CD4-positive, alpha-beta T cell treated with Interleukin-1 beta for 1 hour (primary cell): ENCODE results near the gene XPR1.

Source experiments
- DNase-seq, 2 donors: peaks; one replicate each; pipeline ENCODE4 v3.0.0-alpha.2; 2020 to 2022

Gene XPR1

DNA sequence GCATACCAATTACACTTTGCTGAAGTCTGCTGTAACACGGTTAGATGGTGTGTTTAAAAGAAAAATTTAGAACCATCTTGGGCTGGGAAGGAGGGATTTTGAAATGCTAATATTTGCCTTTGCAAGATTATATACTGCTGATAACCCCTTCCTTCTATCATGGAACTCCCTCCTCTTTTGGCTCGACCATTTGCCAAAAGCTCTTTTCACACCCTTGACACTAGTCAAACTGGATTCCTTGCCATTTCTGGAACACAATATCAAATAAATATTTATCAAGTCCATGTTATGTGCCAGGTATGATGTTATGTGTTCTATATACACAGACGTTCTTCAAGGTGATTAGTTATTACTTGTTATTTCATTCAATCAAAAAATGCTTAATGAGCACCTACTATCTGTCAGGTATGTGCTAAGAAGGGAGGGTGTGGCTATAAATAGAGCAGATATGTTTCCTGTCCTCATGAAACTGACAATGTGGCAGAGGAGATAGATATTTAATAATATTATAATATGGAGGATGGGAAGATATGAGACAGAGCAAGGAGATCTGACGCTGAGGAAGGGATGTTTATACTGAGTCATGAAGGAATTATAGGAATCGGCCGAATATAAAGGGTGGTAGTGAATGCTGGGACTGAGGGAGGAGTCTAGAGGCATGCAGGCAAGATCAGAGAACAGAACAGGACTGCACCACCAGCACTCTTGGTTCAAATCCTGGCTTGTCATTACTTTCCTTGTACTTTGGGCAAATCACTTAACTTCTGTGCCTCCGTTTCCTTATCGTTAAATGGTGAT is 16.1 kb upstream of the XPR1 start:
- DNase-seq, result no peak

DNA sequence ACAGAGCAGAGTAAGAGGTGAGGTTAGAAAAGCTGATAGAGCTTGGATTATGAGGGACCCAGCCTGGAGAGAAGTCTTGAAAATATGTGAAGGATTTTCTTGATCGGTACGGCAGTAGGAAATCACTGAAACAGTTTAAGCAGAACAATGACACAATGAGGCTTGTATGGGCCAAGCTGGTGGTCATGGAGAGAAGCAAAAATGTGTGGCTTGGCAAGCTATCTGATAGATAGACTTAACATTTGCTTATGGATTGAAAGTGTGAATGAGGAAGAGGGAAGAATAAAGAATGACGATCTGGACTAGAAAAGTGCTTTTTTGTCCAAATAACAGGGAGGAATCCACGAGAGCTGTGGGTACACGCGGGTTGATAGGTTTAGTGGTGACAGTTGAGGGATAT is 15.4 kb upstream of the XPR1 start:
- no peak for DNase-seq

DNA sequence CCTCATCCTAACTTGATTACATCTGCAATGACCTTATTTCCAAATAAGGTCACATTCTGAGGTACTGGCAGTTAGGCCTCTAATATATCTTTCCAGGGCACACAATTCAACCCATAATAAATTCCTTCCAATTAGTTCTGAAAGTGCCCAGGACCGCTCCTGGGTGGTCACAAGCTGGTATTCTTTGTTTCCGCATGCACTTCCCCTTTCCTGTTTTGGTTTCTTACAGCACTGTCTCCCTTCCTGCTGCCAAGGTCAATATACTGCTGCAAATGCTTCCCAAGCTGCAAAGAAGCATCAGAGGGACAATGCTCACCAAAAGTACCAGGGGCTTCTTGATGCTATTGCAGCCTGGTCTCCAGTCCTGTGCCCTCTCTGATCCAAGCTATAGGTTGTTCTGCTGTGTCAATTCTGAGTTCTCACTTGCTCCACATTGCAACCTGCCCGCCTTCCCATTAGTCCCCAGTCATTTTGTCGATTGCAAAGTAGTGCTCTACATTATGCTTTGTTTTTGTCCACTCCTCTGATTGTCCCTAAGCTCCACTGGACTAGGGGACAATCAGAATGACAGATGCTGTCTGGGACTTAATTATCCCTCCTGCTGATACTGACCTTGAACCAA is 13.9 kb upstream of the XPR1 start:
- no peak for DNase-seq

DNA sequence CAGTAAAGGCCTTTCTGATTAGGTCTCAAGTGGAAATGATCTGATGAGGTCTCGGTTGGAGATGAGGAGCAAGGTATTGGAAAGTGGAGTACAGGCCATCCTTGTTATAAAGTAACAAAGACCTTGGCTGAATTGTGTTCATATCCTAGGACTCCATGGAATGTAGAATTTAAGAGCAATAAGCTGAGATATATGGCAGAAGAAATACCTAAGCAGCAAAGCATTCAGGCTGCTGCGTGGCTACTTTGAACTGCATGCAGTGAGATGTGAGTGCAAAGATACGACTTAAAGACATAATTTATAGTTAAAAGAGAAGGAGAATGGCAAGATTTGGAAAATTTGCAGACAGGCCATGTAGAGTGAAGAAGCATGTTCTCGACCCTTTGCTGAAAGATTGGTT is 11.2 kb upstream of the XPR1 start:
- DNase-seq, result no peak

- DNase-seq, result no peak
Measured at GRCh38 chr1:180622658-180623508, 8.9 kb upstream of the XPR1 start.

GRCh38 chr1:180623579-180624347 is 8.1 kb upstream of the XPR1 start:
- no peak for DNase-seq

- no peak for DNase-seq
Measured at GRCh38 chr1:180626711-180627110, 5.1 kb upstream of the XPR1 start.

DNA sequence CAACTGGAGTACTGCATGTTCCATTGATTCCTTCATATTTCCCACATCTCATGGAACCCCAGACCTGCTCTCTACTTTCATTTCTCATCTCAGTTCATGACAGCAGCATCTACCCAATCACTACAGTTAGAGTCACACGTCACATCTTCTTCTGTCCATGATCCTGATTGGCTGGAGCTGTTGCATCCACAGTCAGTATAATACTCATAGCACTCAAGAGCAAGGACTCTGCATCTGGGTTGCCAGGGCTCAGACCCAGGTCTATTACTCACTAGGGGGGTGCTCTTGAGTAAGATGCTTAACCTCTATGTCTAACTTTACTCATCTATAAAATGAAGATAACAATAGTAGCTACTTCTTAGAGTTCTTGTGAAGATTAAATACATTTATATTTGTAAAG is 4.4 kb upstream of the XPR1 start:
- DNase-seq, result no peak

- DNase-seq, result no peak
Measured at GRCh38 chr1:180628646-180629045, 3.2 kb upstream of the XPR1 start.

DNA sequence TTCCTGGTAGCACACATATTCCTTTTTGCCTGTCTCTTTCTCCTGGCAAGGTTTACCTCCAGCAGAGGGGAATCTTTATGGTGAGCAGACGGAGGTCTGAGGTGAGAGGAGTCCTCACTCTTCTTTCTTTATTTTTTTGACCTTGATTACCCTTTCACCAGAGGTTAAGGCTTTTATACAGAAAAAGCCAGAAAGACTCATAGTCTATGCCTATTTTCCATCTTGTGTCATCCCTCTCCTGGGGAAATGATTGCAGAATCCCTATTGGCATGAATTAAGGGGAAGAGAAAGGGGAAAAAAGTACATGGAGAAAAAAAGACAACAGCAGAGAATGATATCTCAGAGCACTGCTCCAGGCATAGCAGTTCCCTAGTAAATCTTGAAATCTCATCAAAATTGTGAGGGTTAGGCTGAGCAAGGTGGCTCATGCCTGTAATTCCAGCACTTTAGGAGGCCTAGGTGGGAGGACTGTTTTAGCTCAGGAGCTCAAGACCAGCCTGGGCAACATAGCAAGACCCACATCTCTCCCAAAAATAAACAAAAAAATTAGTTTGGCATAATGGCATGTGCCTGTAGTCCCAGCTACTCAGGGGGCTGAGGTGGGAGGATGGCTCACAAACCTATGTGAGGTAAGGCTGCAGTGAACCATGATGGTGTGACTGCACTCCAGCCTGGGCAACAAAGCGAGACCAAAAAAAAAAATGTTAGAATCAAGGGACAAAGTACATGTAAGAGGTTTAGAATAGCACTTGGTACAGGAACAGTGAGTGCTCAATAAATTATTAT is 1.2 kb upstream of the XPR1 start:
- no peak for DNase-seq

GRCh38 chr1:180631194-180631765 is 542 bp upstream of the XPR1 start:
- DNase-seq, result no peak

- DNase-seq, result peak; percentile 54 to 63
Measured at GRCh38 chr1:180632326-180633056, 669 bp downstream of the XPR1 start.

GRCh38 chr1:180633057-180634056 is 1.5 kb downstream of the XPR1 start:
- DNase-seq, result no peak

DNA sequence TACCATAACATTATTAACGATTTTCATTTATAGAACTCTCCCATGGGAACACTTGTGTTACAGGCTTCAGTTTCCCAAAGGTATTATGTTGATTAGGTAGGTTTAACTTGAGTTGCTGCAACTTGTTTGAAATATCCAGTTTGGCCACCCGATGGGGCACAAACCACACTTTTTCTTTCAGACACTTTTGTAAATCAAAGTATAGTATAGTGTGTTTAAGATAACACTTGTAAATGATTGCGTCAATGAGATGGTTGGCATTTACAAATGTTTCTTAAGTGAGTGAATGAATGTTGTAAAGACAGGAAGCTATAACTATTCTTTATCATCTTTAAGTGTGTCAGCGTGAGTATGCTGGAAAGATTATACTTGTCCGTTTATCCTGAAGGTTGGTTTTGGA is 4.3 kb downstream of the XPR1 start:
- no peak for DNase-seq

- DNase-seq, result no peak
Measured at GRCh38 chr1:180639871-180640270, 8.0 kb downstream of the XPR1 start.

DNA sequence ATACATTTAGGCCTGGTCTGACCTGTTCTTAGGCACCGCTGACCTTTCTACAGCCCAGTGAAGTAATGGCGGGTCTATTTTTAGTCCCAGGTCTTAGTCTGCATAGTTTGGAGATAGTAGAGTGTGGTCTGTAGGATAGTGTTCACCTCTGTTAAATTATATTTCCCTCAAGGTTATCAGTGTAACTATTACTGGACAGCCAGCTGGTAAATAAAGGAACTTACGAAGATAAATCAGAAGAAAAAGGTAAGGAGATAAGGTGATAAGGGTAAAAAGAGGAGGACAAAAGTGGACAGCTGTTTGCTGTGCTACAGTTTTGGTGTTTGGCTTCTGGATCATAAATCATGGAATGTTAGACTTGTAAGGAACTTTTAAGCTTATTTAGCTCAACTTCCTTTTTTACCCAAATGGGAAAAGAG is 8.7 kb downstream of the XPR1 start:
- no peak for DNase-seq

- no peak for DNase-seq
Measured at GRCh38 chr1:180641662-180642061, 9.8 kb downstream of the XPR1 start.

DNA sequence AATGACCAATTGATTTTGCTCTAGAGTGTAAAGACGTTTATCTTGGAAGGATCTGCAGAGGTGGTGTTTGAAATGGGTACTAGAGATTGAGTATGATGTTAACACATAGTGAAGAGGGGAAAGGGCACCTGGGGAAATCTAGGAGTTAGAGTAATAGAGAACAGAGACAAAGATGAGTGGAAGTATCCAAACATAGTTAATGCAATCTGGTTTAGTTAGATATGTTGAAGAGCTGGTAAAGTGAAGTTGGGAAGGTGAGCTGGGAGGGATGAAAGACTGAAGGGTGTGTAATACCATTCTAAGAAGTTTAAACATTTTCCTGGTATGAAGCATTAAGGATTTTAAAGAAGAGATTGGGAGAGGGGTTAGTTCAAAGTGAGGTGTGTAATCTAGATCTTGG is 11.0 kb downstream of the XPR1 start:
- no peak for DNase-seq

DNA sequence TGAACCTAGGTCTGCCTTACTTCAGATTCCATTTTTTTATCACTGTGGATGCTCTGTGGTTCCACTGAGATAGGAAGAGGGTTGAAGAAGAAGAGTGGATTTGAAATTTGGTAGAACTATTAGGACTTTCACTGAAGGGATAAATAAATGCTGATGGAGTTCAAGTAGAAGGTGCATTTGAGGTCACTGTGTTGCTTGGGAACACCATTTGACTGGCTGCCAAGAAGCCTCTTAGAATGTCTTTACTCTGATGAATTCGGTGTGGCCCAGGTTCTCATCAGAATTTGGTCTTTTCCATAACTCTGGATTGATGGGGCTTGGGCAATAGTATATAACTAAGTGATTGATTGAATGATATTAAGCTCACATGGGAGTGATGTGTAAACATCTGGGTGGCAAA is 11.9 kb downstream of the XPR1 start:
- DNase-seq, result no peak
